Measurements from ENCODE around the gene TELO2. TPM values are rescaled to one million over a fixed set of nuclear protein-coding genes. Genes with fewer than 3 reads are reported as not detected.

TELO2 gene
- total and polyA plus RNA-seq, 12 donors: 14.5 to 50.5 (median 20.8) TPM

DNA sequence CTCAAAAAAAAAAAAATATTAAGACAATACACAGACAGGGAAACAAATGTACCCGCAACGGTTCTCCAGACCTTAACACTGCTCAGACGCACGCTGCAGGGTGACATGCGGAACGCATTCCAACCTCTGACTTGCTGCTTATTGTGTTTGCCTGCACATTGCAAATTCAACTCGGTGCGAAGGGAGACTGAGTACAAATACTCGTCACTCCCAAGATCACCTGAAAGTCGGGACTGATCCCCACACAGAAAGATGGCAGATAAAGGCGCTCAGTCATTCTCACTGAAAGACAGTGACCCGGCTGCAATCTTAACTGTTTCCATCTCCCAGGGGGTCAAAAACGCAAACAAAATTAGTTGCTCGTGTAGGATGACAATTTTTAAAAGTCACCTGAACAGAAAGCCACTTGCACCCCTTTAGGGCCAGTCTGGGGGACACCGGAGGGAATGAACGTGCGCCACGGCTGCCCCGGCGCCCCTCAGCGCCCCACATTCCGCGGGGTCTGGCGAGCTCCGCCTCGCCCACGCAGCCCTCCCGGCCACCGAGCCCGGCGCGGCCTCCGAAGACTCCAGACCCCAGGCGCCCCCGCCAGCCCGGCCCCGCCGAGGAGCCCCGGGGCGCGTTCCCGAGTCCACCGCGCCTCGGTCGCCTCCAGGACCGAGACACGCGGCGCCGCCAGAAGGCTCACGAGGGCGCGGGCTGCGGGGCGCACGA, 18.9 kb upstream of the TELO2 start:
- no peak for DNase-seq
- H3K4me1 ChIP-seq: peaks cover 5 to 59% (median 24%) of the 10 kb centered on the region in 9 donors

GRCh38 chr16:1474796-1475551, 18.2 kb upstream of the TELO2 start, which contains the start of gene CLCN7:
TSS of gene CLCN7 (minus strand) at chr16:1475028. CDS start at chr16:1474974, 54 bp downstream.
- Histone ChIP-seq H3K4me1 (peaks cover 5 to 51% (median 24%) of the 10 kb centered on the region in 9 donors), H3K27ac (peak within 1 kb of the TSS; percentile 42 to 99 (median 94)), H3K9me3 (peaks cover 0 to 3% (median 0%) of the 10 kb centered on the region in 11 donors), H3K4me3 (peak within 1 kb of the TSS; percentile 61 to 99 (median 90)), H3K27me3 (no peaks in the 10 kb centered on the region), H3K36me3 (no peaks in the 10 kb centered on the region)
- ATAC-seq: peak; percentile 94 to 98 (median 98)
- WGBS, 2 donors: 0 to 1% methylated on average over 85 to 99 of the region's 99 CpGs
- intact Hi-C loops (cut with DNase I): loop anchor here in 3 of 10 donors (5.0 to 10.0 kb wide), 3 partner anchors 48 to 60 kb away; partner anchors contain the start of genes UNKL (in 1 of the 3) and UQCC4 (in 1 of the 3)
- no peak for TF ChIP-seq CTCF (IDR thresholded peaks at IDR 0.05)
- peak; percentile 90 to 93 for DNase-seq

More for the DNA sequence above, 18.9 kb upstream of the TELO2 start:
- Histone ChIP-seq H3K27me3 (no peaks in the 10 kb centered on the region), H3K27ac (peak overlapping the region in 9 of 10 donors; percentile 89 to 99 (median 95)), H3K9me3 (peaks cover 0 to 3% (median 0%) of the 10 kb centered on the region in 11 donors), H3K36me3 (no peaks in the 10 kb centered on the region), H3K4me3 (peak overlapping the region; percentile 61 to 99 (median 90))
- WGBS, 2 donors: 8 to 9% methylated on average over 54 to 57 of the region's 57 CpGs
- ATAC-seq: no peak
- no peak for TF ChIP-seq CTCF (IDR thresholded peaks at IDR 0.05)
- intact Hi-C loops (cut with DNase I): loop anchor here in 3 of 10 donors (5.0 to 10.0 kb wide), 3 partner anchors 47 to 59 kb away; partner anchors contain the start of genes UNKL (in 1 of the 3) and UQCC4 (in 1 of the 3)

- intact Hi-C loops (cut with DNase I): loop anchor here in 2 of 10 donors (10.0 kb wide), 2 partner anchors 51 to 61 kb away; partner anchors contain the start of genes UNKL (in 1 of the 2) and UQCC4 (in 1 of the 2)
- peak overlapping the region; percentile 42 to 99 (median 94) for H3K27ac ChIP-seq
- H3K4me1 ChIP-seq: peaks cover 5 to 45% (median 24%) of the 10 kb centered on the region in 9 donors
- peaks cover 0 to 3% (median 0%) of the 10 kb centered on the region in 11 donors for H3K9me3 ChIP-seq
- 63 to 67% methylated on average over 15 of the region's 15 CpGs for WGBS, 2 donors
- H3K4me3 ChIP-seq: peak overlapping the region; percentile 61 to 99 (median 90)
- TF ChIP-seq CTCF (IDR thresholded peaks at IDR 0.05): no peak
- no peaks in the 10 kb centered on the region for H3K36me3 ChIP-seq
- no peak for DNase-seq
- peak in 1 of 8 donors; percentile 21 for ATAC-seq
- H3K27me3 ChIP-seq: no peaks in the 10 kb centered on the region
Observed at GRCh38 chr16:1475552-1476114, 17.5 kb upstream of the TELO2 start.
